Measurements from ENCODE around the gene HBP1. TPM values are rescaled to one million over a fixed set of nuclear protein-coding genes. Genes with fewer than 3 reads are reported as not detected.
"Not testable (repeated sequence)": the region's sequence is repeated elsewhere in the genome, so short reads cannot be mapped to it uniquely, and the experiment has no call there.

The HBP1 gene
- total RNA-seq, 6 experiments from 2014 or later: 22.8 to 34.4 (median 28.5) TPM

GRCh38 chr7:107220356-107220755 is 51.6 kb downstream of the HBP1 start:
- Mint-ChIP-seq H3K4me3 (no peak overlapping the region), H3K36me3 (ENCODE audit: low read depth) (no peaks in the 10 kb centered on the region), H3K9me3 (no peaks in the 10 kb centered on the region), H3K27ac (no peak overlapping the region), H3K4me1 (ENCODE audit: low read depth) (peaks cover 11% of the 10 kb centered on the region; the same call in 1 of the 2 replicates), H3K27me3 (ENCODE audit: insufficient read depth) (no peaks in the 10 kb centered on the region)
- TF ChIP-seq CTCF (IDR thresholded peaks at IDR 0.05): no peak
- no peak for DNase-seq

- H3K9me3 Mint-ChIP-seq; H3K36me3 Mint-ChIP-seq (ENCODE audit: low read depth); DNase-seq; H3K27me3 Mint-ChIP-seq (ENCODE audit: insufficient read depth); H3K4me3 Mint-ChIP-seq; H3K27ac Mint-ChIP-seq: not testable (repeated sequence)
- peaks cover 11% of the 10 kb centered on the region; the same call in 1 of the 2 replicates for H3K4me1 Mint-ChIP-seq (ENCODE audit: low read depth)
Observed at GRCh38 chr7:107220806-107221205, 52.0 kb downstream of the HBP1 start.

- H3K4me1 Mint-ChIP-seq (ENCODE audit: low read depth): peaks cover 22% of the 10 kb centered on the region
- H3K27ac Mint-ChIP-seq: no peak overlapping the region
- no peak overlapping the region for H3K4me3 Mint-ChIP-seq
- no peak for DNase-seq
- H3K27me3 Mint-ChIP-seq (ENCODE audit: insufficient read depth): peaks cover under 1% of the 10 kb centered on the region; the same call in 1 of the 2 replicates
- H3K36me3 Mint-ChIP-seq (ENCODE audit: low read depth): peaks cover 12% of the 10 kb centered on the region; the same call in 1 of the 2 replicates
- no peak for TF ChIP-seq CTCF (IDR thresholded peaks at IDR 0.05)
- H3K9me3 Mint-ChIP-seq: no peaks in the 10 kb centered on the region
Observed at GRCh38 chr7:107224374-107225223, 55.8 kb downstream of the HBP1 start.

- H3K36me3 Mint-ChIP-seq (ENCODE audit: low read depth): peaks cover 14% of the 10 kb centered on the region; the same call in 1 of the 2 replicates
- peak; percentile 18 for DNase-seq
- no peaks in the 10 kb centered on the region for H3K9me3 Mint-ChIP-seq
- H3K4me3 Mint-ChIP-seq: no peak overlapping the region
- H3K27ac Mint-ChIP-seq: no peak overlapping the region
- peaks cover 3% of the 10 kb centered on the region; the same call in 1 of the 2 replicates for H3K27me3 Mint-ChIP-seq (ENCODE audit: insufficient read depth)
- H3K4me1 Mint-ChIP-seq (ENCODE audit: low read depth): peaks cover 39% of the 10 kb centered on the region
- no peak for TF ChIP-seq CTCF (IDR thresholded peaks at IDR 0.05)
Observed at GRCh38 chr7:107228291-107228690, 59.5 kb downstream of the HBP1 start.

- Mint-ChIP-seq H3K27ac (peak overlapping the region; percentile 54; the same call in 1 of the 2 replicates), H3K9me3 (no peaks in the 10 kb centered on the region), H3K36me3 (ENCODE audit: low read depth) (peaks cover 14% of the 10 kb centered on the region; the same call in 1 of the 2 replicates), H3K4me1 (ENCODE audit: low read depth) (peaks cover 54% of the 10 kb centered on the region), H3K27me3 (ENCODE audit: insufficient read depth) (peaks cover 3% of the 10 kb centered on the region; the same call in 1 of the 2 replicates), H3K4me3 (peak overlapping the region; percentile 42; the same call in 1 of the 2 replicates)
- no peak for TF ChIP-seq CTCF (IDR thresholded peaks at IDR 0.05)
- no peak for DNase-seq
Observed at GRCh38 chr7:107230334-107230733, 61.5 kb downstream of the HBP1 start.

- Mint-ChIP-seq H3K36me3 (ENCODE audit: low read depth) (peaks cover 14% of the 10 kb centered on the region; the same call in 1 of the 2 replicates), H3K4me3 (no peak overlapping the region), H3K4me1 (ENCODE audit: low read depth) (peaks cover 66% of the 10 kb centered on the region), H3K27me3 (ENCODE audit: insufficient read depth) (peaks cover 3% of the 10 kb centered on the region; the same call in 1 of the 2 replicates), H3K9me3 (no peaks in the 10 kb centered on the region), H3K27ac (no peak overlapping the region)
- TF ChIP-seq CTCF (IDR thresholded peaks at IDR 0.05): no peak
- DNase-seq: peak; percentile 42
Observed at GRCh38 chr7:107232568-107233090, 63.8 kb downstream of the HBP1 start.
